ENCODE results near the gene TMTC2.

The TMTC2 gene

DNA sequence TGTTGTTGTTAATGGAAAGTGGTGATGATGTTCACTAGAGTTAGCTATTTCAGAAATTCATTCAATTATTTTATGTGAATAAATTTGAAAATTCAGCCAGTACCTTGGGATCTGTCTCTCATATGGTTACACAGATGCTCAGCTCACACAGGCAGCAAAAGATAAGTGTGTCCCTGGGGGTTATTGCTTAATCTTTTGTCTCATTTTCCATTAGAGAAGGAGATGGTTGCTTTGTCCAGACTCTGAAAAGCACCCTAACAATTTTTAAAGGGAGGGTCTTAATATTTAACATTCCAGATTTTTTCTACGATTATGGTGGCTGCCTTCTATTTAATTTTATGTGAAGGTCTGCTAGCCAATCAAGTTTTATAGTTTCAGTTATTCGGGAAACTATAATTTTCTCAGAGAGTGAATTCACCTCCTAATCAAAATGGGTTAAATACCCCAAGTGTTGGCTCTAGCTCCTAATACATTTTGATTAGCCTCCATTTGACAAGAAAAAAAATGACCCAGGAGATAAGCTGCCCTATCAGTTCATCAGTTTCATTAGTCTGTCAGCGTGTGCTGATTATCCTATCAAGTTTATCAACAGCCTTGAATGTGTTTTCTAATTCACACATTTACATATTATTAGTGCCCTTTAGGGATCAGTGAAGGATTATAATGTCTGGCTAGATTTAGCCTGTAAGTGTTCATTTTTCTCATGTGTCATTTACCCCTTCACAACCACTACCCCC, 282.1 kb downstream of the TMTC2 start:
- no peaks in the 10 kb centered on the region for H3K79me2 ChIP-seq (ENCODE audit: insufficient read depth, low read length)
- no peaks in the 10 kb centered on the region for H4K20me1 ChIP-seq (ENCODE audit: insufficient read depth, low read length)
- TF ChIP-seq EZH2 (IDR thresholded peaks at IDR 0.05; ENCODE audit: borderline replicate concordance, low read length) = no peak
- TF ChIP-seq, protein P1, sequence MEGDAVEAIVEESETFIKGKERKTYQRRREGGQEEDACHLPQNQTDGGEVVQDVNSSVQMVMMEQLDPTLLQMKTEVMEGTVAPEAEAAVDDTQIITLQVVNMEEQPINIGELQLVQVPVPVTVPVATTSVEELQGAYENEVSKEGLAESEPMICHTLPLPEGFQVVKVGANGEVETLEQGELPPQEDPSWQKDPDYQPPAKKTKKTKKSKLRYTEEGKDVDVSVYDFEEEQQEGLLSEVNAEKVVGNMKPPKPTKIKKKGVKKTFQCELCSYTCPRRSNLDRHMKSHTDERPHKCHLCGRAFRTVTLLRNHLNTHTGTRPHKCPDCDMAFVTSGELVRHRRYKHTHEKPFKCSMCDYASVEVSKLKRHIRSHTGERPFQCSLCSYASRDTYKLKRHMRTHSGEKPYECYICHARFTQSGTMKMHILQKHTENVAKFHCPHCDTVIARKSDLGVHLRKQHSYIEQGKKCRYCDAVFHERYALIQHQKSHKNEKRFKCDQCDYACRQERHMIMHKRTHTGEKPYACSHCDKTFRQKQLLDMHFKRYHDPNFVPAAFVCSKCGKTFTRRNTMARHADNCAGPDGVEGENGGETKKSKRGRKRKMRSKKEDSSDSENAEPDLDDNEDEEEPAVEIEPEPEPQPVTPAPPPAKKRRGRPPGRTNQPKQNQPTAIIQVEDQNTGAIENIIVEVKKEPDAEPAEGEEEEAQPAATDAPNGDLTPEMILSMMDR (IDR thresholded peaks at IDR 0.05; ENCODE audit: low read length) = no peak
- H2AFZ ChIP-seq (ENCODE audit: low read length) = no peak overlapping the region
- H3K9me2 ChIP-seq (ENCODE audit: low read depth, low read length) = no peaks in the 10 kb centered on the region
- H3K27ac ChIP-seq (ENCODE audit: low read depth, low read length, poor library complexity, severe bottlenecking) = no peak overlapping the region
- H3K9me3 ChIP-seq (ENCODE audit: low read length) = no peaks in the 10 kb centered on the region
- no peak overlapping the region for H3K4me3 ChIP-seq (ENCODE audit: low read depth, low read length, poor library complexity, severe bottlenecking)
- H3F3A ChIP-seq (ENCODE audit: insufficient read depth, low read length) = no peaks in the 10 kb centered on the region
- H3K27me3 ChIP-seq (ENCODE audit: insufficient read depth, low read length) = no peaks in the 10 kb centered on the region
- no peak overlapping the region for H3K4me2 ChIP-seq (ENCODE audit: low read length)
- no peaks in the 10 kb centered on the region for H3K4me1 ChIP-seq (ENCODE audit: insufficient read depth, low read length, severe bottlenecking)
- no peak overlapping the region for H3K9ac ChIP-seq (ENCODE audit: low read length)
- H3K36me3 ChIP-seq (ENCODE audit: insufficient read depth, low read length) = no peaks in the 10 kb centered on the region

DNA sequence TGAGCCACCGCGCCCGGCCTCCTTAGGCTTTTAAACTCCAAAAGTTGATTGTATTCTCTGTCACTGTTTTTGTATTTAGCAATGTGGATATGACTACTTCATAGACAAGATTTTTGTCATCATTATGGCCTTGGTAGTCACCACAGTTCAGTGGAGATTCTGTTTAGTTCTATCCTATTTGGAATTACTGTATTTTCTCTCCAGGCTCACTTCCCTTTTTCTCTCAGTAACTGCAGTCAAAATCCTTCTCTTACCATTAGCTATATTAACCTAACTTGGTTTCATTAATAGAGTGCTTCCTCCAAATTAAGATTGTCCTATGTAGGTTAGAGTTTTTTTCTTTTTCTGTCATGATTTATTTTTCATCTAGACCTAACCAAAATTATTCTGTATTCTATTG, 283.9 kb downstream of the TMTC2 start:
- no peaks in the 10 kb centered on the region for H3K79me2 ChIP-seq (ENCODE audit: insufficient read depth, low read length)
- no peak overlapping the region for H3K27ac ChIP-seq (ENCODE audit: low read depth, low read length, poor library complexity, severe bottlenecking)
- H4K20me1 ChIP-seq (ENCODE audit: insufficient read depth, low read length) = no peaks in the 10 kb centered on the region
- no peak overlapping the region for H2AFZ ChIP-seq (ENCODE audit: low read length)
- H3K27me3 ChIP-seq (ENCODE audit: insufficient read depth, low read length) = no peaks in the 10 kb centered on the region
- H3K36me3 ChIP-seq (ENCODE audit: insufficient read depth, low read length) = no peaks in the 10 kb centered on the region
- no peak overlapping the region for H3K9ac ChIP-seq (ENCODE audit: low read length)
- TF ChIP-seq, protein P1 (IDR thresholded peaks at IDR 0.05; ENCODE audit: low read length) = no peak
- no peak for TF ChIP-seq EZH2 (IDR thresholded peaks at IDR 0.05; ENCODE audit: borderline replicate concordance, low read length)
- no peaks in the 10 kb centered on the region for H3K4me1 ChIP-seq (ENCODE audit: insufficient read depth, low read length, severe bottlenecking)
- H3F3A ChIP-seq (ENCODE audit: insufficient read depth, low read length) = no peaks in the 10 kb centered on the region
- H3K9me3 ChIP-seq (ENCODE audit: low read length) = no peaks in the 10 kb centered on the region
- H3K4me2 ChIP-seq (ENCODE audit: low read length) = no peak overlapping the region
- no peak overlapping the region for H3K4me3 ChIP-seq (ENCODE audit: low read depth, low read length, poor library complexity, severe bottlenecking)
- no peaks in the 10 kb centered on the region for H3K9me2 ChIP-seq (ENCODE audit: low read depth, low read length)

DNA sequence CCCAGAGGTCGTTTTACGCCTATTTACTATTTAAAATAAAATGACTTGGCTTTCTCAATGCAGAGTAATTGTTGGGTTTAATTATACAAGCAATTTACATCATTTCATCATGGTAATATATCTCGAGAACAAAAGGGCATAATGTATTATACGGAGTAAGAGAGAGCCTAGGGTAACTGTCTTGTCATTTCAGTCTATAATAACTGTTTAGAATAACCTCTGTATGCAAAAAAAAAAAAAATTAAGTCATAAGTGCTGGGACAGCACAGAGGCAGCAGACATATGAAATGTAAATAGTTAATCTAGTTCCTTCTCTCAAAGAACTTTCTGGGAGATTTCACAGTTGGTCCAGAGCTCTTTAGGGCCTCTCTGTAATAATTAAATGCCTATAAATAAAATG, 284.9 kb downstream of the TMTC2 start:
- Histone ChIP-seq H3K9ac (ENCODE audit: low read length) (no peak overlapping the region), H3K9me2 (ENCODE audit: low read depth, low read length) (no peaks in the 10 kb centered on the region), H3K4me2 (ENCODE audit: low read length) (no peak overlapping the region), H3K79me2 (ENCODE audit: insufficient read depth, low read length) (no peaks in the 10 kb centered on the region), H3K27ac (ENCODE audit: low read depth, low read length, poor library complexity, severe bottlenecking) (no peak overlapping the region), H2AFZ (ENCODE audit: low read length) (no peak overlapping the region), H3K4me3 (ENCODE audit: low read depth, low read length, poor library complexity, severe bottlenecking) (no peak overlapping the region), H3K36me3 (ENCODE audit: insufficient read depth, low read length) (no peaks in the 10 kb centered on the region), H3K9me3 (ENCODE audit: low read length) (no peaks in the 10 kb centered on the region), H3F3A (ENCODE audit: insufficient read depth, low read length) (no peaks in the 10 kb centered on the region), H4K20me1 (ENCODE audit: insufficient read depth, low read length) (no peaks in the 10 kb centered on the region), H3K4me1 (ENCODE audit: insufficient read depth, low read length, severe bottlenecking) (no peaks in the 10 kb centered on the region), H3K27me3 (ENCODE audit: insufficient read depth, low read length) (no peaks in the 10 kb centered on the region)
- TF ChIP-seq, protein P1 (IDR thresholded peaks at IDR 0.05; ENCODE audit: low read length) = no peak
- no peak for TF ChIP-seq EZH2 (IDR thresholded peaks at IDR 0.05; ENCODE audit: borderline replicate concordance, low read length)
